ENCODE measurements around the gene CCN6. TPM values are rescaled to one million over a fixed set of nuclear protein-coding genes. Genes with fewer than 3 reads are reported as not detected.

The CCN6 gene
- total RNA-seq, 1 experiment from 2014 or later = not detected

GRCh38 chr6:112043032-112044007 lies 10.6 kb upstream of the CCN6 start:
- H3K9me3 Mint-ChIP-seq = peaks cover 4 to 7% of the 10 kb centered on the region in 2 experiments; a peak in 3 of 5 replicates
- H4K5ac ChIP-seq (ENCODE audit: insufficient read length, low read depth, low read length) = no peak overlapping the region
- H4K8ac ChIP-seq (replicated peaks; ENCODE audit: insufficient read length, low read depth, low read length) = no peak overlapping the region
- no peak overlapping the region for H3K18ac ChIP-seq (ENCODE audit: insufficient read length, low read depth, low read length)
- no peak overlapping the region for H3K4ac ChIP-seq (ENCODE audit: low read depth, low read length)
- H3K4me1 ChIP-seq (ENCODE audit: insufficient read depth, low read length) = peaks cover 4% of the 10 kb centered on the region; the same call in 1 of the 2 replicates
- H3K23ac ChIP-seq (ENCODE audit: insufficient read length, low read depth, low read length) = no peak overlapping the region
- peak overlapping the region; percentile 50 for H3K9ac ChIP-seq (ENCODE audit: extremely low read depth, insufficient read length, low read length)
- no peaks in the 10 kb centered on the region for H3K23me2 ChIP-seq (ENCODE audit: insufficient read length, low read depth, low read length, poor library complexity, severe bottlenecking)
- H3T11ph ChIP-seq (ENCODE audit: low read length) = no peak overlapping the region
- H2BK15ac ChIP-seq (ENCODE audit: low read depth, low read length) = no peak overlapping the region
- peak overlapping the region; percentile 73 for H2BK120ac ChIP-seq (ENCODE audit: low read depth, low read length, poor library complexity, severe bottlenecking)
- H3K4me3 Mint-ChIP-seq = peak overlapping the region; percentile 90 to 91
- peak; percentile 95 for DNase-seq
- no CpG with 5 or more reads among the region's 36 CpGs for WGBS (ENCODE audit: extremely low coverage, insufficient read length, low lambda C conversion rate)
- H3K79me2 ChIP-seq (ENCODE audit: insufficient read depth, low read length) = no peaks in the 10 kb centered on the region
- no peaks in the 10 kb centered on the region for H4K20me1 ChIP-seq (ENCODE audit: control insufficient read depth, insufficient read depth, insufficient read length)
- peak overlapping the region; percentile 92 for H2AFZ ChIP-seq (ENCODE audit: low read length)
- H3K27me3 Mint-ChIP-seq (ENCODE audit: low read depth) = no peaks in the 10 kb centered on the region; the same call in 1 of the 2 replicates
- peaks cover 0 to 3% of the 10 kb centered on the region in 2 experiments; a peak in 2 of 4 replicates for H3K4me1 Mint-ChIP-seq
- H2BK12ac ChIP-seq (ENCODE audit: insufficient read length, low read depth, low read length) = no peak overlapping the region
- no peaks in the 10 kb centered on the region for H3K27me3 ChIP-seq (ENCODE audit: insufficient read depth, low read length)
- H2AK5ac ChIP-seq (ENCODE audit: insufficient read length, low read length) = no peak overlapping the region
- H3K27ac Mint-ChIP-seq = peak overlapping the region; percentile 78 to 99 (median 98); a peak in 5 of 7 replicates
- H3K56ac ChIP-seq (ENCODE audit: insufficient read length, low read depth, low read length) = no peak overlapping the region
- H2BK20ac ChIP-seq (ENCODE audit: low read depth, low read length, poor library complexity, severe bottlenecking) = no peak overlapping the region
- peak; percentile 97 for TF ChIP-seq CTCF (conservative IDR thresholded peaks at IDR 0.05)
- no peak overlapping the region for H3K14ac ChIP-seq (ENCODE audit: insufficient read depth, low read length)
- no peaks in the 10 kb centered on the region for H3K79me1 ChIP-seq (ENCODE audit: insufficient read depth, low read depth, low read length, poor library complexity, severe bottlenecking)
- H2BK5ac ChIP-seq (ENCODE audit: insufficient read length, low read length) = no peak overlapping the region
- H4K91ac ChIP-seq (ENCODE audit: insufficient read length, low read depth, low read length) = no peak overlapping the region
- H3K4me2 ChIP-seq (ENCODE audit: insufficient read depth, insufficient read length, low read length) = peak overlapping the region; percentile 62
- H3K9me3 ChIP-seq (ENCODE audit: control insufficient read depth, low read depth, low read length) = no peaks in the 10 kb centered on the region
- peaks cover 0 to 7% (median 0%) of the 10 kb centered on the region in 3 experiments; a peak in 3 of 7 replicates for H3K36me3 Mint-ChIP-seq (ENCODE audit: insufficient read depth in 1 of 3, low read depth in 3 of 3)
- peak overlapping the region; percentile 57 for H3K27ac ChIP-seq (ENCODE audit: insufficient read length, low read depth, low read length)
